ENCODE results near the gene STXBP5.
"Not testable (repeated sequence)": the region's sequence is repeated elsewhere in the genome, so short reads cannot be mapped to it uniquely, and the experiment has no call there.

The STXBP5 gene

DNA sequence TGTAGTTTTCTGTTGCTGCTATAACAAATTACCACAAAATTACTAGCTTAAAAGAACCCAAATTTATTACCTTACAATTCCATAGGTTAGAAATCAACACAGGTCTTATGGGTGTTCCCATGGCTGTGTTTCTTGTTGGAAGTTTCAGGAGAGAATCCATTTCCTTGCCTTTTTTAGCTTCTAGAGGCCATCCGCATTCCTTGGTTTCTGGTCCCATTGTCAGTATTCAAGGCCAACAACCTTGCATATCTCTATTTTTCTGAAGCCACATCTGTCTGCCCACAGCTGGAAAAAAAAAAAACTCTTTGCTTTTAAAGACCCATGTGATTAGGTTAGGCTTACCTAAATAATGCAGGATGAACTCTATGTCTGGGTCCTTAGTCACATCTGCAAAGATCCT is 174.6 kb downstream of the STXBP5 start:
- TF ChIP-seq, protein P1, sequence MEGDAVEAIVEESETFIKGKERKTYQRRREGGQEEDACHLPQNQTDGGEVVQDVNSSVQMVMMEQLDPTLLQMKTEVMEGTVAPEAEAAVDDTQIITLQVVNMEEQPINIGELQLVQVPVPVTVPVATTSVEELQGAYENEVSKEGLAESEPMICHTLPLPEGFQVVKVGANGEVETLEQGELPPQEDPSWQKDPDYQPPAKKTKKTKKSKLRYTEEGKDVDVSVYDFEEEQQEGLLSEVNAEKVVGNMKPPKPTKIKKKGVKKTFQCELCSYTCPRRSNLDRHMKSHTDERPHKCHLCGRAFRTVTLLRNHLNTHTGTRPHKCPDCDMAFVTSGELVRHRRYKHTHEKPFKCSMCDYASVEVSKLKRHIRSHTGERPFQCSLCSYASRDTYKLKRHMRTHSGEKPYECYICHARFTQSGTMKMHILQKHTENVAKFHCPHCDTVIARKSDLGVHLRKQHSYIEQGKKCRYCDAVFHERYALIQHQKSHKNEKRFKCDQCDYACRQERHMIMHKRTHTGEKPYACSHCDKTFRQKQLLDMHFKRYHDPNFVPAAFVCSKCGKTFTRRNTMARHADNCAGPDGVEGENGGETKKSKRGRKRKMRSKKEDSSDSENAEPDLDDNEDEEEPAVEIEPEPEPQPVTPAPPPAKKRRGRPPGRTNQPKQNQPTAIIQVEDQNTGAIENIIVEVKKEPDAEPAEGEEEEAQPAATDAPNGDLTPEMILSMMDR (conservative IDR thresholded peaks at IDR 0.05; ENCODE audit: low read depth): no peak
- no peak for DNase-seq (ENCODE audit: low spot score)
- ChIA-PET CTCF (interaction anchor here (0.7 kb wide), 1 partner anchor 336 kb away, joined by 6 read pairs; no protein-coding TSS in a partner anchor), POLR2A (ENCODE audit: low non-redundant PET) (no interaction called here)
- H3K27ac ChIP-seq: no peak overlapping the region

GRCh38 chr6:147380841-147381240 is 176.6 kb downstream of the STXBP5 start:
- CTCF ChIA-PET; H3K27ac ChIP-seq; POLR2A ChIA-PET (ENCODE audit: low non-redundant PET); DNase-seq (ENCODE audit: low spot score): not testable (repeated sequence)

- TF ChIP-seq, protein P1 (conservative IDR thresholded peaks at IDR 0.05; ENCODE audit: low read depth): no peak
- no peak overlapping the region for H3K27ac ChIP-seq
- ChIA-PET CTCF (interaction anchor here (0.8 kb wide), 1 partner anchor 17 kb away, joined by 4 read pairs; no protein-coding TSS in a partner anchor), POLR2A (ENCODE audit: low non-redundant PET) (no interaction called here)
- DNase-seq (ENCODE audit: low spot score): no peak
These were observed 177.5 kb downstream of the STXBP5 start for GRCh38 chr6:147381712-147382111.

DNA sequence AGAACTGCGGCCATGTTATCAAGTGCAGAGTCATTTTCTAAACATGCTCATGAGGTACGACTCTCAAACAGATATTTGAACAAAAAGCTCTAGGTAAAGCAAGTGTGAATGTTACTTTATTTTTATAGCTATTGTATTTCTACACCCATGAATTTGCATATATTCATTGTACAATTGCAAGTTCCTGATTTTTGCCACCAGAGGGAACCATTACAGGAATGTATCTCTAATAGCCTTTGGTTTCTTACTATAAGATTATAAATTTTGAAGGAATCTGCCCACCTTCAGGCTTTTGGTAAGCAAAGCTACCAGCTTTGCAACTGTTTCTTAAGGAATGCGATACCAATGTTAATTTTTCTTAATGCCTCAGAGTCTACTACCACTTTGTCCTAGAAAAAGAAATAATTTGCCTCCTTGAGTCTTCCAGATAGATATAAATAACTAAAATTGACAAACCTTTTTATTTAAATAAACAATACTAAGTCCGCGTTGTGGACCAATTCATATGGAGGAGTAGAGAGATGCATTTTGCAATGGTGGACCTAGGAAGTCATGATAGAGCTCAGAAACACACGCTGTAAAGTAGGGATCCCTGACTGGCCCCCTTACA is 178.8 kb downstream of the STXBP5 start:
- TF ChIP-seq, protein P1 (conservative IDR thresholded peaks at IDR 0.05; ENCODE audit: low read depth): peak; percentile 56
- ChIA-PET CTCF (interaction anchor here (0.6 to 1.5 kb wide), 6 partner anchors 9 to 748 kb away, joined by 3 to 5 read pairs (median 3); no protein-coding TSS in a partner anchor), POLR2A (ENCODE audit: low non-redundant PET) (no interaction called here)
- DNase-seq (ENCODE audit: low spot score): peak; percentile 35
- no peak overlapping the region for H3K27ac ChIP-seq

DNA sequence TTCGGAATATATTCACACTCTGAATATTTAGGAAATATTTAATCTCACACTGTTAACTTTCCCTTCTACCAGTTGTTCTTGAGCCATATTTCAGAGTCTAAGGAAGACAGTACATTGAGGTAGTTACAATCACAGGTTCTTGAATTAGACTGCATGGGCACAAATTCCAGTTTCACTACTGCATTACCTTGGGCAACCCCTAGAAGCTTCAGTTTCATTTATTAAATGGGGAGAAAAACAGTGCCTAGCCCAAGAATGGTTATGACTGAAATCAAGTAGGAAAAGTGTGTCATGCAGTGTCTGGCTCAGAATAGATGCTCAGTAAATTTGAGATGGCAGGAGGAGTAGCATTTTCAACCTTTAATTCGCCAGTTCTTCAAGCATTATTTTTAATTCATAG is 179.8 kb downstream of the STXBP5 start:
- CTCF ChIA-PET: no interaction called here
- TF ChIP-seq, protein P1 (conservative IDR thresholded peaks at IDR 0.05; ENCODE audit: low read depth): no peak
- POLR2A ChIA-PET (ENCODE audit: low non-redundant PET): no interaction called here
- DNase-seq (ENCODE audit: low spot score): no peak
- H3K27ac ChIP-seq: no peak overlapping the region

DNA sequence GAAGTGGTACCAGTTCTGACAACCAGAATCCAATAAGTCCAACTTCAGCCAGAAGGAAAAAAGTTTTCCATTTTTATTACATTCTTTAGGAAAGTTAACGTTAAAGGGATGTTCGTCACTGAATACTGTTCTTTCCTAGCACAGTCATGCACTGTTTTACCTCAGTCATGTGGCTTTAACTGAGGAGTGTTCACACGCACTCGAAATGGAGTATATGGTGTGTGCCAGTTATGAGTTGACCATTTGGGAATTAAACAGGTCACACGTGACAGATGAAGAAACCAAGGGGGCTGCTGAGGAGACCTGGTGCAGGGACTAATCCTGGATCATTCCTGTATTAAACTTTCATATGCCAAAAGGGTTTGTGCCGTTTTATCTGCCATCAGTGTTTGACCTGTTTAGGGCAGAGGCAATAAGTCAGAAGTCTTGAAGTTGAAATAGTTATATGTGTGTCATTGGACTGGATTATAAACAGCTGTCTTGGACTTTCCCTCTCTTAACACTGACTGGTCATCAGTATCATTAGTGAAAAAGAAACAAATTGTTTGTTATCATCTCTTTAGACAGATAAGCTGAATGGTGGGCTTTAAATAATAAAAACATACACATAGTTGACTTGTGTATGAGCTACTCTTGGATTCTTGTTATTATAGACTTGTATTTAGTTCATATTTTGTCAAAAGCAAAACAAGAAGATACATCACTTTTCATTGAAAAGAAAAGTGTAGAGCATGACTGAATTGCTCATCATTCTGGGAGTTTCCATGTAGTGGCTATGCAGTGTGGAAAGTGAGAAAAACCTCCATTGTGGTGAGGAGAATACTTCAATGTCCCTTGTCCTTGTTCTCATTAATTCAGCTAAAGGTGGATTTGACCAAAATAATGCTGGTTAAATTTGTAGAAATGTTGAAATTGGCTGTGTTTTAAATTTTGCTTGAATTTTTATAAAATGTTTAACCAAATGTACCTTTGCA is 180.8 kb downstream of the STXBP5 start:
- ChIA-PET POLR2A (ENCODE audit: low non-redundant PET) (no interaction called here), CTCF (no interaction called here)
- DNase-seq (ENCODE audit: low spot score): no peak
- TF ChIP-seq, protein P1 (conservative IDR thresholded peaks at IDR 0.05; ENCODE audit: low read depth): no peak
- no peak overlapping the region for H3K27ac ChIP-seq

Measured in RWPE1 (cell line).